KMS-11 (cell line): Measurements from ENCODE around the gene TEX14.
A peak's percentile ranks its signal among the peaks of the same experiment; 100 is the strongest.

Experiments
- H2AFZ ChIP-seq: fragments of 200-600 bp; sonication (generic); 2 replicates; pipeline ENCODE4 v1.6.1; 2016; ENCODE audit warnings: antibody characterized with exemption, mixed run types, low read depth
- H3K27ac ChIP-seq: fragments of 200-600 bp; sonication (generic); 2 replicates; pipeline ENCODE4 v1.6.1; 2016; ENCODE audit warnings: mild to moderate bottlenecking, mixed run types
- H3K27me3 ChIP-seq: fragments of 200-600 bp; sonication (generic); 2 replicates; pipeline ENCODE4 v1.6.1; 2017; ENCODE audit warnings: mild to moderate bottlenecking, low read depth, mixed run types, moderate library complexity; ENCODE audit not compliant: insufficient read depth
- H3K36me3 ChIP-seq: fragments of 200-600 bp; sonication (generic); 2 replicates; pipeline ENCODE4 v1.6.1; 2017; ENCODE audit warnings: mild to moderate bottlenecking, mixed run types; ENCODE audit not compliant: insufficient read depth
- H3K4me1 ChIP-seq: fragments of 200-600 bp; sonication (generic); 2 replicates; pipeline ENCODE4 v1.6.1; 2016; ENCODE audit warnings: mild to moderate bottlenecking, low read depth, mixed run types; ENCODE audit not compliant: poor library complexity, severe bottlenecking
- H3K4me2 ChIP-seq: fragments of 200-600 bp; sonication (generic); 2 replicates; pipeline ENCODE4 v1.7.0; 2016; ENCODE audit warnings: mild to moderate bottlenecking, mixed run types
- H3K4me3 ChIP-seq: fragments of 200-600 bp; sonication (generic); IDR thresholded peaks from 2 replicates; pipeline ENCODE4 v1.6.1; 2017; ENCODE audit warnings: low read depth, low read length, mixed read lengths; ENCODE audit not compliant: insufficient read depth
- H3K79me2 ChIP-seq: fragments of 200-600 bp; sonication (generic); 2 replicates; pipeline ENCODE4 v1.6.1; 2016; ENCODE audit warnings: low read depth, mixed run types; ENCODE audit not compliant: insufficient read depth
- H3K9ac ChIP-seq: fragments of 200-600 bp; sonication (generic); 2 replicates; pipeline ENCODE4 v1.6.1; 2016; ENCODE audit warnings: mild to moderate bottlenecking, mixed run types
- H4K20me1 ChIP-seq: fragments of 200-600 bp; sonication (generic); 2 replicates; pipeline ENCODE4 v1.6.1; 2016; ENCODE audit warnings: mild to moderate bottlenecking, mixed run types; ENCODE audit not compliant: insufficient read depth
- TF ChIP-seq, protein P1 (sequence below): fragments of 200-600 bp; sonication (generic); conservative IDR thresholded peaks from 2 replicates; pipeline ENCODE4 v1.6.1; 2017; ENCODE audit warnings: low read depth, mild to moderate bottlenecking, antibody characterized with exemption, low read length, moderate library complexity, mixed read lengths

Gene TEX14

DNA sequence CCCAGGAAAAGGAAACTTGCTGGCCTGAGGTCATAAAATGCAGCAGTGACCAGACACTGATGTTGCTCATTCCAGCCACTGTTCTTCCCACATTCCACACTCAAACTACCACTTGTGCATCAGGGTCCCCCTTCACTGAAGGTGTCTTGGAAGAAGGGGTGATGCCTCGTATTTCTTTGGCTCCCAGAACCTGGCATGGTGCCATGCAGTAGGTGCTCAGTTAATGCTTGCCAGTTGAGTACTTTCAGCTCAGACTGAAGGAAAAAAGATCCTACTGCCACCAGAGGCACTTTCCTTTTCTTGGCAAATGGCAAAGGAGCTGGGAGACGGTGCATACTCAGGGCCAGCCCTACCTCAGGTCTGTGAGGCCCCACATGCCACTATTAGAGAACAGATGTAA is 73.5 kb downstream of the TEX14 start:
- Histone ChIP-seq H3K4me2 (peak overlapping the region; percentile 76), H3K9ac (peak overlapping the region; percentile 50; the same call in 1 of the 2 replicates), H3K27me3 (no peaks in the 10 kb centered on the region), H2AFZ (peak overlapping the region; percentile 57; the same call in 1 of the 2 replicates), H3K36me3 (no peaks in the 10 kb centered on the region), H3K27ac (peak overlapping the region; percentile 85), H3K79me2 (no peaks in the 10 kb centered on the region), H4K20me1 (no peaks in the 10 kb centered on the region), H3K4me3 (no peak overlapping the region), H3K4me1 (peaks cover 82% of the 10 kb centered on the region)
- TF ChIP-seq, protein P1, sequence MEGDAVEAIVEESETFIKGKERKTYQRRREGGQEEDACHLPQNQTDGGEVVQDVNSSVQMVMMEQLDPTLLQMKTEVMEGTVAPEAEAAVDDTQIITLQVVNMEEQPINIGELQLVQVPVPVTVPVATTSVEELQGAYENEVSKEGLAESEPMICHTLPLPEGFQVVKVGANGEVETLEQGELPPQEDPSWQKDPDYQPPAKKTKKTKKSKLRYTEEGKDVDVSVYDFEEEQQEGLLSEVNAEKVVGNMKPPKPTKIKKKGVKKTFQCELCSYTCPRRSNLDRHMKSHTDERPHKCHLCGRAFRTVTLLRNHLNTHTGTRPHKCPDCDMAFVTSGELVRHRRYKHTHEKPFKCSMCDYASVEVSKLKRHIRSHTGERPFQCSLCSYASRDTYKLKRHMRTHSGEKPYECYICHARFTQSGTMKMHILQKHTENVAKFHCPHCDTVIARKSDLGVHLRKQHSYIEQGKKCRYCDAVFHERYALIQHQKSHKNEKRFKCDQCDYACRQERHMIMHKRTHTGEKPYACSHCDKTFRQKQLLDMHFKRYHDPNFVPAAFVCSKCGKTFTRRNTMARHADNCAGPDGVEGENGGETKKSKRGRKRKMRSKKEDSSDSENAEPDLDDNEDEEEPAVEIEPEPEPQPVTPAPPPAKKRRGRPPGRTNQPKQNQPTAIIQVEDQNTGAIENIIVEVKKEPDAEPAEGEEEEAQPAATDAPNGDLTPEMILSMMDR = no peak

DNA sequence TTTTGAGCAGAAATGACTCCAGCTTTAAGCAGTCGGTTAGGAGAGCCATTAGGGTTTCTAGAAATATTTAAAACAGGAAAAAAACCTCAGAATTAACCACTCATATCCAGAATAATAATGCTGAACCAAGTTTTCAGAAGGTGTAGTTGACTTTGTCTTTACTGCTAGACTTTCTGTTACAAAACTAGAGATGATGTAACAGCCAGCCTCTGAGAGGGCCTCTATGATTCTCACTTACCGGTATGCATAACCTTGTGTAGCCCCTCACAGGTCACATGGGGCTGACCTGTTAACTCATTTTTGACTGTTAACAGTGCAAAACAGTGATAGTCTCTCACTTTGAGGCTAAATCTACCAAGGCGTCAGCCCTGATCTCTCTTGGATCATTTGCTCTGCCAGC is 74.3 kb downstream of the TEX14 start:
- Histone ChIP-seq H3K4me1 (peaks cover 74% of the 10 kb centered on the region), H3K27me3 (no peaks in the 10 kb centered on the region), H3K36me3 (no peaks in the 10 kb centered on the region), H3K9ac (no peak overlapping the region), H2AFZ (no peak overlapping the region), H3K4me3 (no peak overlapping the region), H3K27ac (peak overlapping the region; percentile 85; the same call in 1 of the 2 replicates), H4K20me1 (no peaks in the 10 kb centered on the region), H3K4me2 (peak overlapping the region; percentile 76; the same call in 1 of the 2 replicates), H3K79me2 (no peaks in the 10 kb centered on the region)
- TF ChIP-seq, protein P1 = no peak

DNA sequence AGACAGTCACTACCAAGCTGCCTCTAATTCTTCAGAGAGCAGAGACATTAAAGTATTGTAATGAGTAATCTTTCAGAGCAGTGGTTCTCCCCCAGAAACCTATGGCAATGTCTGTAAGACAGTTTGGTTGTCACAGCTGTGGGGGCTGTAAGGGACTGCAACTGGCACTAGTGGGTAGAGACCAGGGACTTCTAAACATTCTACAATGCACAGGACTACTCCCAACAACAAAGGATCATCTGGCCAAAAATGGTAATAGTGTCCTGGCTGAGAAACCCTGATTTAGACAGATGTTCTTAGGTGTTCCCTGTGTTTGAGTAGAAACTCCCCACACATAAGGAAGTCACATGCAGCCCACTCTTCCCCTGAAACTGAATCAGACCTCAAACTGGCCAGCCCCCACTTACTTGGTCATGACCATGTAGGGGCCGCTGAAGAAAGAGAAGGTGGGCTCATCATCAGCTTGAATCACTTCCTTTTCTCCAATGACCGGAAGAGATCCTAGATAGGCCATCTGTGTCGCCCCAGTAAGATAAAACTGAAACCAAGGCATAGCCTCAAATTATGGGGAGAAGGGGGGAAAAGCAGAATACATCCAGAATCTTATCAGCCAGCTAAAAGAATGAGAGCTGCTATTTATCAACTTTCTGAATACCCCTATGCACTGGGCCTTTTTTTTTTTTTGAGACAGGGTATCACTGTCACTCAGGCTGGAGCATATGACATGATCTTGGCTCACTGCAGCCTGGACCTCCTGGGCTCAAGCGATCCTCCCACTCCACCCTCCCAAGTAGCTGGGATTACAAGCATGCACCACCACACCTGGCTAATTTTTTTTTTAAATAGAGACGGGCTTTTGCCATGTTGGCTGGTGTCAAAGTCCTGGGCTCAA is 75.8 kb downstream of the TEX14 start:
- Histone ChIP-seq H3K9ac (no peak overlapping the region), H3K79me2 (no peaks in the 10 kb centered on the region), H2AFZ (no peak overlapping the region), H3K4me3 (no peak overlapping the region), H3K4me2 (peak overlapping the region; percentile 76), H3K4me1 (peaks cover 61% of the 10 kb centered on the region), H4K20me1 (no peaks in the 10 kb centered on the region), H3K27me3 (no peaks in the 10 kb centered on the region), H3K36me3 (no peaks in the 10 kb centered on the region), H3K27ac (no peak overlapping the region)
- TF ChIP-seq, protein P1 = no peak

DNA sequence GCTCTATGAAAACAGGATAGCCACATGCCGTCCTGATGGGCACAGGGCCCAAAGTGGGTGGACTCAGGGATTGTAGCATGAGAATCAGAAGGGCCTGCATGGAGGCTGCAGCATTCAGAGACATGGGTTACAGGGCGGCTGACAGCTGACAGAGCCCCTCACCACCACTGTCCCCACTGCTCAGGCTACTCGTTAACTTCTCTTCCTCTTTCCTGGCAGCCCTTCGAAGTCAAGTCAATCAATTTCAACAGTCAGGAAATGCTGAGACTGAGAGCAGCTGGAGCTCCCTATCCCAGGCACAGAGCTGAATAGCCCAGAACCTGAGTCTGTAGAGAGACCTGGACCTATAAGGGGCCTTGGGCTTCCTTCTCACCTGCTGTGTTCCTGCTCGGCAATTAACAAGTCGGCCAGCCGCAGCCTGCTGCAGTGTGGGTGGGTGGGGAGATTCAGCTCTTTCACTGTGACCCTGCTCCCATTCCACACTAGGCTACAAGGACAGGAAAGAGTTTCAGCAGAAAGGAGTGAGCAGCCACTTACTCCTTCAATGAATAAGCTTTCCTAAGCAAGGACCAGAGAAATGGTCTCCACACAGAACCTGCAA is 76.9 kb downstream of the TEX14 start:
- H2AFZ ChIP-seq = no peak overlapping the region
- no peaks in the 10 kb centered on the region for H3K36me3 ChIP-seq
- TF ChIP-seq, protein P1 = no peak
- H3K79me2 ChIP-seq = no peaks in the 10 kb centered on the region
- peaks cover 50% of the 10 kb centered on the region for H3K4me1 ChIP-seq
- H3K27me3 ChIP-seq = no peaks in the 10 kb centered on the region
- H4K20me1 ChIP-seq = no peaks in the 10 kb centered on the region
- no peak overlapping the region for H3K4me2 ChIP-seq
- H3K27ac ChIP-seq = no peak overlapping the region
- H3K4me3 ChIP-seq = no peak overlapping the region
- no peak overlapping the region for H3K9ac ChIP-seq
